ENCODE results near the gene COPS8.

The COPS8 gene

GRCh38 chr2:237051861-237052260, 33.8 kb upstream of the COPS8 start:
- Histone ChIP-seq H2BK12ac (ENCODE audit: low read length in 2 of 2) (no peak overlapping the region), H2AK5ac (ENCODE audit: low read length, severe bottlenecking) (no peak overlapping the region), H3K9me3 (ENCODE audit: control insufficient read depth, low read length) (peaks cover 34% of the 10 kb centered on the region), H3K79me1 (replicated peaks; ENCODE audit: low read length, poor library complexity, severe bottlenecking) (no peaks in the 10 kb centered on the region), H2BK5ac (ENCODE audit: low read depth, low read length, poor library complexity, severe bottlenecking) (no peak overlapping the region), H2BK15ac (ENCODE audit: low read depth, poor library complexity, severe bottlenecking) (no peak overlapping the region), H2BK120ac (ENCODE audit: low read depth, low read length) (no peak overlapping the region), H3K27ac (ENCODE audit: low read length, poor library complexity, severe bottlenecking) (no peak overlapping the region), H3K4me1 (ENCODE audit: control insufficient read depth, insufficient read depth, low read depth, low read length) (no peaks in the 10 kb centered on the region), H3K4me2 (ENCODE audit: low read length, poor library complexity, severe bottlenecking) (no peak overlapping the region), H3K23ac (ENCODE audit: low read length in 2 of 2) (no peak overlapping the region), H4K91ac (ENCODE audit: low read length) (no peak overlapping the region), H3K9ac (ENCODE audit: low read length) (no peak overlapping the region), H3K4ac (ENCODE audit: low read depth in 1 of 2, low read length in 2 of 2) (no peak overlapping the region), H3K18ac (ENCODE audit: low read depth in 1 of 2, low read length in 2 of 2) (no peak overlapping the region), H3K36me3 (ENCODE audit: control insufficient read depth in 1 of 2, insufficient read depth in 2 of 2, low read depth in 1 of 2, low read length in 2 of 2) (no peaks in the 10 kb centered on the region), H4K8ac (ENCODE audit: low read length) (no peak overlapping the region), H2AFZ (ENCODE audit: low read depth, low read length) (no peak overlapping the region), H3K4me3 (ENCODE audit: insufficient read depth in 1 of 2, low read depth in 1 of 2, low read length in 2 of 2) (no peak overlapping the region), H3K14ac (ENCODE audit: low read length in 2 of 2) (no peak overlapping the region), H3K27me3 (ENCODE audit: control insufficient read depth in 1 of 2, insufficient read depth in 1 of 2, low read length in 2 of 2) (peaks cover 0 to 8% of the 10 kb centered on the region in 2 experiments)
- no peak for DNase-seq
- 91% methylated on average over 6 of the region's 8 CpGs for WGBS

- Histone ChIP-seq H3K18ac (ENCODE audit: low read depth in 1 of 2, low read length in 2 of 2) (no peak overlapping the region), H3K9me3 (ENCODE audit: control insufficient read depth, low read length) (peaks cover 23% of the 10 kb centered on the region), H2AK5ac (ENCODE audit: low read length, severe bottlenecking) (no peak overlapping the region), H4K8ac (ENCODE audit: low read length) (no peak overlapping the region), H2BK12ac (ENCODE audit: low read length in 2 of 2) (no peak overlapping the region), H3K14ac (ENCODE audit: low read length in 2 of 2) (no peak overlapping the region), H2BK120ac (ENCODE audit: low read depth, low read length) (no peak overlapping the region), H3K27me3 (ENCODE audit: control insufficient read depth in 1 of 2, insufficient read depth in 1 of 2, low read length in 2 of 2) (peaks cover 0 to 8% of the 10 kb centered on the region in 2 experiments), H3K4me1 (ENCODE audit: control insufficient read depth, insufficient read depth, low read depth, low read length) (no peaks in the 10 kb centered on the region), H3K4me3 (ENCODE audit: insufficient read depth in 1 of 2, low read depth in 1 of 2, low read length in 2 of 2) (no peak overlapping the region), H2BK15ac (ENCODE audit: low read depth, poor library complexity, severe bottlenecking) (no peak overlapping the region), H3K27ac (ENCODE audit: low read length, poor library complexity, severe bottlenecking) (no peak overlapping the region), H3K4ac (ENCODE audit: low read depth in 1 of 2, low read length in 2 of 2) (no peak overlapping the region), H4K91ac (ENCODE audit: low read length) (no peak overlapping the region), H3K9ac (ENCODE audit: low read length) (no peak overlapping the region), H2BK5ac (ENCODE audit: low read depth, low read length, poor library complexity, severe bottlenecking) (no peak overlapping the region), H3K36me3 (ENCODE audit: control insufficient read depth in 1 of 2, insufficient read depth in 2 of 2, low read depth in 1 of 2, low read length in 2 of 2) (no peaks in the 10 kb centered on the region), H2AFZ (ENCODE audit: low read depth, low read length) (no peak overlapping the region), H3K4me2 (ENCODE audit: low read length, poor library complexity, severe bottlenecking) (no peak overlapping the region), H3K79me1 (replicated peaks; ENCODE audit: low read length, poor library complexity, severe bottlenecking) (no peaks in the 10 kb centered on the region), H3K23ac (ENCODE audit: low read length in 2 of 2) (no peak overlapping the region)
- WGBS = 82% methylated on average over 2 of the region's 2 CpGs
- no peak for DNase-seq
Measured at GRCh38 chr2:237053066-237053465, 32.6 kb upstream of the COPS8 start.

- H3K4me2 ChIP-seq (ENCODE audit: low read length, poor library complexity, severe bottlenecking) = no peak overlapping the region
- H3K36me3 ChIP-seq (ENCODE audit: control insufficient read depth in 1 of 2, insufficient read depth in 2 of 2, low read depth in 1 of 2, low read length in 2 of 2) = no peaks in the 10 kb centered on the region
- no peak overlapping the region for H2AK5ac ChIP-seq (ENCODE audit: low read length, severe bottlenecking)
- no peak overlapping the region for H4K8ac ChIP-seq (ENCODE audit: low read length)
- no peak overlapping the region for H2BK120ac ChIP-seq (ENCODE audit: low read depth, low read length)
- no peak overlapping the region for H2BK5ac ChIP-seq (ENCODE audit: low read depth, low read length, poor library complexity, severe bottlenecking)
- H3K4ac ChIP-seq (ENCODE audit: low read depth in 1 of 2, low read length in 2 of 2) = no peak overlapping the region
- H3K9me3 ChIP-seq (ENCODE audit: control insufficient read depth, low read length) = peaks cover 3% of the 10 kb centered on the region
- no peak overlapping the region for H3K27ac ChIP-seq (ENCODE audit: low read length, poor library complexity, severe bottlenecking)
- no peak overlapping the region for H3K18ac ChIP-seq (ENCODE audit: low read depth in 1 of 2, low read length in 2 of 2)
- H3K27me3 ChIP-seq (ENCODE audit: control insufficient read depth in 1 of 2, insufficient read depth in 1 of 2, low read length in 2 of 2) = peaks cover 0 to 8% of the 10 kb centered on the region in 2 experiments
- no peak overlapping the region for H3K14ac ChIP-seq (ENCODE audit: low read length in 2 of 2)
- WGBS = 94% methylated on average over 8 of the region's 9 CpGs
- no peak overlapping the region for H3K9ac ChIP-seq (ENCODE audit: low read length)
- no peak overlapping the region for H2BK15ac ChIP-seq (ENCODE audit: low read depth, poor library complexity, severe bottlenecking)
- no peak overlapping the region for H3K4me3 ChIP-seq (ENCODE audit: insufficient read depth in 1 of 2, low read depth in 1 of 2, low read length in 2 of 2)
- H2AFZ ChIP-seq (ENCODE audit: low read depth, low read length) = no peak overlapping the region
- no peak for DNase-seq
- H4K91ac ChIP-seq (ENCODE audit: low read length) = no peak overlapping the region
- no peak overlapping the region for H2BK12ac ChIP-seq (ENCODE audit: low read length in 2 of 2)
- H3K23ac ChIP-seq (ENCODE audit: low read length in 2 of 2) = no peak overlapping the region
- H3K4me1 ChIP-seq (ENCODE audit: control insufficient read depth, insufficient read depth, low read depth, low read length) = no peaks in the 10 kb centered on the region
- H3K79me1 ChIP-seq (replicated peaks; ENCODE audit: low read length, poor library complexity, severe bottlenecking) = no peaks in the 10 kb centered on the region
Measured at GRCh38 chr2:237055386-237056100, 30.1 kb upstream of the COPS8 start.

GRCh38 chr2:237056287-237056875, 29.3 kb upstream of the COPS8 start:
- Histone ChIP-seq H3K27me3 (ENCODE audit: control insufficient read depth in 1 of 2, insufficient read depth in 1 of 2, low read length in 2 of 2) (peaks cover 3 to 8% of the 10 kb centered on the region in 2 experiments), H3K18ac (ENCODE audit: low read depth in 1 of 2, low read length in 2 of 2) (no peak overlapping the region)
- 91% methylated on average over 11 of the region's 11 CpGs for WGBS

More at GRCh38 chr2:237056287-237056875, 29.3 kb upstream of the COPS8 start:
- H2AFZ ChIP-seq (ENCODE audit: low read depth, low read length) = no peak overlapping the region
- H3K4ac ChIP-seq (ENCODE audit: low read depth in 1 of 2, low read length in 2 of 2) = no peak overlapping the region
- no peak overlapping the region for H3K9ac ChIP-seq (ENCODE audit: low read length)
- no peak overlapping the region for H4K91ac ChIP-seq (ENCODE audit: low read length)
- no peaks in the 10 kb centered on the region for H3K79me1 ChIP-seq (replicated peaks; ENCODE audit: low read length, poor library complexity, severe bottlenecking)
- no peak overlapping the region for H3K27ac ChIP-seq (ENCODE audit: low read length, poor library complexity, severe bottlenecking)
- no peak overlapping the region for H4K8ac ChIP-seq (ENCODE audit: low read length)
- H2BK120ac ChIP-seq (ENCODE audit: low read depth, low read length) = no peak overlapping the region
- H2AK5ac ChIP-seq (ENCODE audit: low read length, severe bottlenecking) = no peak overlapping the region
- H3K14ac ChIP-seq (ENCODE audit: low read length in 2 of 2) = no peak overlapping the region
- no peaks in the 10 kb centered on the region for H3K9me3 ChIP-seq (ENCODE audit: control insufficient read depth, low read length)
- H2BK15ac ChIP-seq (ENCODE audit: low read depth, poor library complexity, severe bottlenecking) = no peak overlapping the region
- no peak overlapping the region for H2BK5ac ChIP-seq (ENCODE audit: low read depth, low read length, poor library complexity, severe bottlenecking)
- DNase-seq = no peak
- no peak overlapping the region for H3K4me2 ChIP-seq (ENCODE audit: low read length, poor library complexity, severe bottlenecking)
- H3K23ac ChIP-seq (ENCODE audit: low read length in 2 of 2) = no peak overlapping the region
- H2BK12ac ChIP-seq (ENCODE audit: low read length in 2 of 2) = no peak overlapping the region
- no peaks in the 10 kb centered on the region for H3K36me3 ChIP-seq (ENCODE audit: control insufficient read depth in 1 of 2, insufficient read depth in 2 of 2, low read depth in 1 of 2, low read length in 2 of 2)
- H3K4me1 ChIP-seq (ENCODE audit: control insufficient read depth, insufficient read depth, low read depth, low read length) = no peaks in the 10 kb centered on the region
- H3K4me3 ChIP-seq (ENCODE audit: insufficient read depth in 1 of 2, low read depth in 1 of 2, low read length in 2 of 2) = no peak overlapping the region

All from mesenchymal stem cell (in vitro differentiated cells and primary cell).